GM12878 (cell line): ENCODE measurements around the gene SRCAP.

Experiments
- CHD2 ChIP-seq: IDR thresholded peaks from 2 replicates; pipeline ENCODE4 v1.6.1; 2011; ENCODE audit warnings: low read depth, low read length, improper control_type of control experiment, borderline replicate concordance
- CTCF ChIP-seq, 3 experiments: IDR thresholded peaks in 2 of 3; conservative IDR thresholded peaks in 1 of 3; 2 replicates each; pipeline ENCODE4 v1.5.1; 2011; ENCODE audit warnings: low read depth in 3 of 3, low read length in 3 of 3, mild to moderate bottlenecking in 3 of 3, control low read depth in 2 of 3, moderate library complexity in 2 of 3, inconsistent platforms in 1 of 3, mixed read lengths in 1 of 3; ENCODE audit not compliant: control insufficient read depth in 2 of 3, insufficient read depth in 1 of 3; ENCODE audit errors: extremely low read depth in 1 of 3
- EZH2 ChIP-seq: IDR thresholded peaks from 2 replicates; pipeline ENCODE4 v1.6.1; 2012; ENCODE audit warnings: low read depth, mild to moderate bottlenecking, control low read depth, inconsistent platforms, low read length, borderline replicate concordance; ENCODE audit not compliant: control insufficient read depth
- HCFC1 ChIP-seq: fragments of 150-350 bp; IDR thresholded peaks from 2 replicates; pipeline ENCODE4 v1.6.1; 2014; ENCODE audit warnings: low read length
- HDGF ChIP-seq: fragments of 450-650 bp; IDR thresholded peaks from 2 replicates; pipeline ENCODE4 v1.6.1; 2016; ENCODE audit warnings: antibody characterized with exemption
- MYC ChIP-seq: IDR thresholded peaks from 2 replicates; pipeline ENCODE4 v1.6.1; 2011; ENCODE audit warnings: mild to moderate bottlenecking, low read length, moderate library complexity, inconsistent platforms; ENCODE audit not compliant: insufficient read depth, insufficient replicate concordance, insufficient read length, severe bottlenecking
- NFIC ChIP-seq: IDR thresholded peaks from 2 replicates; pipeline ENCODE4 v1.6.1; 2012; ENCODE audit warnings: low read depth, mild to moderate bottlenecking, inconsistent platforms, low read length, moderate library complexity
- NFYB ChIP-seq: IDR thresholded peaks from 2 replicates; pipeline ENCODE4 v1.6.1; 2011; ENCODE audit warnings: low read depth, mild to moderate bottlenecking, low read length, improper control_type of control experiment, moderate library complexity; ENCODE audit not compliant: insufficient read depth
- RELB ChIP-seq: fragments of 450-650 bp; IDR thresholded peaks from 2 replicates; pipeline ENCODE4 v1.6.1; 2017; ENCODE audit warnings: low read depth, mild to moderate bottlenecking, moderate library complexity
- SREBF2 ChIP-seq: IDR thresholded peaks from 2 replicates; pipeline ENCODE4 v1.6.1; 2012; ENCODE audit warnings: mild to moderate bottlenecking, low read length
- TF ChIP-seq, protein P1 (sequence below): IDR thresholded peaks from 2 replicates; pipeline ENCODE4 v1.6.1; 2012; ENCODE audit warnings: low read depth, low read length, improper control_type of control experiment

DNA sequence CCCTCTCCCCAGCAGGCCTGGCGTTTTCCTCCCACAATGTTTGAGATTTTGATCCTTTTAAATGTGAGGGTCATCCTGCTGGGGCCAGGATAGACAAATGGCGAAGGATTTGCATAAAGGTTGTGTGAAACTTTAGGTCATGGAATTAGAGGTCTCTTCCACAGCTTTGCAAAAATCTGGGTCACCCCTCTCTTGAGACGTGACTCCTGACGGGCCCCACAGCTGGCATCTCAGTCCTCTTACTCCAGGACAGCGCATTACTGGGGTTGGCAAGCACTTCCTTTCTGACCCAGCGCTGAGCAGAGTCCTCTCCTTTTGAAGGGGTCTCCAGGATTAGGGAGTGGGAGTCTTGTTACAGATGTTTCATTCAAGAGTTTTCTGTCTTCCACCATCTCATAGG lies 80.6 kb downstream of the SRCAP start:
- TF ChIP-seq NFIC (no peak), CTCF (IDR thresholded peaks at IDR 0.05 in 2 of 3, conservative IDR thresholded peaks at IDR 0.05 in 1 of 3; ENCODE audit: control insufficient read depth in 2 of 3, extremely low read depth in 1 of 3, insufficient read depth in 1 of 3, low read depth in 3 of 3, low read length in 3 of 3) (no peak), EZH2 (no peak), SREBF2 (no peak), RELB (no peak), HDGF (no peak), NFYB (no peak), MYC (no peak), HCFC1 (no peak), CHD2 (no peak)
- TF ChIP-seq, protein P1, sequence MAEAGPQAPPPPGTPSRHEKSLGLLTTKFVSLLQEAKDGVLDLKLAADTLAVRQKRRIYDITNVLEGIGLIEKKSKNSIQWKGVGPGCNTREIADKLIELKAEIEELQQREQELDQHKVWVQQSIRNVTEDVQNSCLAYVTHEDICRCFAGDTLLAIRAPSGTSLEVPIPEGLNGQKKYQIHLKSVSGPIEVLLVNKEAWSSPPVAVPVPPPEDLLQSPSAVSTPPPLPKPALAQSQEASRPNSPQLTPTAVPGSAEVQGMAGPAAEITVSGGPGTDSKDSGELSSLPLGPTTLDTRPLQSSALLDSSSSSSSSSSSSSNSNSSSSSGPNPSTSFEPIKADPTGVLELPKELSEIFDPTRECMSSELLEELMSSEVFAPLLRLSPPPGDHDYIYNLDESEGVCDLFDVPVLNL = no peak
